Liver (tissue), 3 donors: Measurements from ENCODE around the gene HES3.

ENCODE experiments used
- GABPA ChIP-seq, 2 donors: IDR thresholded peaks in 1 of 2; conservative IDR thresholded peaks in 1 of 2; 2 replicates each; pipeline ENCODE4 v1.6.1; 2016; ENCODE audit warnings: antibody characterized with exemption in 2 of 2, mild to moderate bottlenecking in 1 of 2, moderate library complexity in 1 of 2
- TAF1 ChIP-seq: conservative IDR thresholded peaks from 2 replicates; pipeline ENCODE4 v1.6.1; 2016; ENCODE audit warnings: antibody characterized with exemption, mild to moderate bottlenecking
- YY1 ChIP-seq: IDR thresholded peaks from 2 replicates; pipeline ENCODE4 v1.6.1; 2016; ENCODE audit warnings: antibody characterized with exemption, mild to moderate bottlenecking
- TF ChIP-seq, protein P1 (sequence below): fragments of 150-350 bp; IDR thresholded peaks from 2 replicates; pipeline ENCODE4 v1.5.1; 2017; ENCODE audit warnings: improper control_type of control experiment, low read depth, low read length; ENCODE audit not compliant: missing input control
- TF ChIP-seq, protein P2 (sequence below): IDR thresholded peaks from 2 replicates; pipeline ENCODE4 v1.6.1; 2016; ENCODE audit warnings: antibody characterized with exemption, mild to moderate bottlenecking
- donor health status: healthy.
- donor health status: healthy.

DNA sequence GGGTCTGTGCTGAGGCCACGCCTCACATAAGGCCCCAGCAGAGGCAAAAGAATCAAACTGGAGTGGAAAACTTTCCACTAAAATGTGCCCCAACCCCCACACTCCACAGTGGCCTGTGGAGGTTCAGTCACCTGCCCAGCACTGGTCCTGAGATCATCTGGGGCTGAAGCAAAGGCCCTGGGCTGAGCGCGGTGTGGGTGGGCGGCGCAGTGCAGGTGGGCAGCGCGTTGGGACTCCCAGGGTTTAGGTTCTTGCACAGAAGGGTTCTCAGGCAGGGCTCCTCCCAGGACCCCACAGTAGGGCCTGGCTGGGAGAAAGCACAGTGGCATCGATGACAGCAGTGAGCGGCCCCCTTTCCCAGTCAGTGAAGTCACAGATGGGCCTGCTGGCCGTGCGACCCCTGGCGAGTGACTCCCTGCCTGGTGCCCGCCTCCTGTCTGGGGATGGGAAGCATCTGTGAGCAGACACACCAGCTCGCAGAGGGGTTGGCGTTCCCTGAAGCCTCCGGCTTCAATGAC, 30.7 kb downstream of the HES3 start:
- TF ChIP-seq, protein P1, sequence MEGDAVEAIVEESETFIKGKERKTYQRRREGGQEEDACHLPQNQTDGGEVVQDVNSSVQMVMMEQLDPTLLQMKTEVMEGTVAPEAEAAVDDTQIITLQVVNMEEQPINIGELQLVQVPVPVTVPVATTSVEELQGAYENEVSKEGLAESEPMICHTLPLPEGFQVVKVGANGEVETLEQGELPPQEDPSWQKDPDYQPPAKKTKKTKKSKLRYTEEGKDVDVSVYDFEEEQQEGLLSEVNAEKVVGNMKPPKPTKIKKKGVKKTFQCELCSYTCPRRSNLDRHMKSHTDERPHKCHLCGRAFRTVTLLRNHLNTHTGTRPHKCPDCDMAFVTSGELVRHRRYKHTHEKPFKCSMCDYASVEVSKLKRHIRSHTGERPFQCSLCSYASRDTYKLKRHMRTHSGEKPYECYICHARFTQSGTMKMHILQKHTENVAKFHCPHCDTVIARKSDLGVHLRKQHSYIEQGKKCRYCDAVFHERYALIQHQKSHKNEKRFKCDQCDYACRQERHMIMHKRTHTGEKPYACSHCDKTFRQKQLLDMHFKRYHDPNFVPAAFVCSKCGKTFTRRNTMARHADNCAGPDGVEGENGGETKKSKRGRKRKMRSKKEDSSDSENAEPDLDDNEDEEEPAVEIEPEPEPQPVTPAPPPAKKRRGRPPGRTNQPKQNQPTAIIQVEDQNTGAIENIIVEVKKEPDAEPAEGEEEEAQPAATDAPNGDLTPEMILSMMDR: no peak
- TF ChIP-seq TAF1: no peak
- TF ChIP-seq, protein P2, sequence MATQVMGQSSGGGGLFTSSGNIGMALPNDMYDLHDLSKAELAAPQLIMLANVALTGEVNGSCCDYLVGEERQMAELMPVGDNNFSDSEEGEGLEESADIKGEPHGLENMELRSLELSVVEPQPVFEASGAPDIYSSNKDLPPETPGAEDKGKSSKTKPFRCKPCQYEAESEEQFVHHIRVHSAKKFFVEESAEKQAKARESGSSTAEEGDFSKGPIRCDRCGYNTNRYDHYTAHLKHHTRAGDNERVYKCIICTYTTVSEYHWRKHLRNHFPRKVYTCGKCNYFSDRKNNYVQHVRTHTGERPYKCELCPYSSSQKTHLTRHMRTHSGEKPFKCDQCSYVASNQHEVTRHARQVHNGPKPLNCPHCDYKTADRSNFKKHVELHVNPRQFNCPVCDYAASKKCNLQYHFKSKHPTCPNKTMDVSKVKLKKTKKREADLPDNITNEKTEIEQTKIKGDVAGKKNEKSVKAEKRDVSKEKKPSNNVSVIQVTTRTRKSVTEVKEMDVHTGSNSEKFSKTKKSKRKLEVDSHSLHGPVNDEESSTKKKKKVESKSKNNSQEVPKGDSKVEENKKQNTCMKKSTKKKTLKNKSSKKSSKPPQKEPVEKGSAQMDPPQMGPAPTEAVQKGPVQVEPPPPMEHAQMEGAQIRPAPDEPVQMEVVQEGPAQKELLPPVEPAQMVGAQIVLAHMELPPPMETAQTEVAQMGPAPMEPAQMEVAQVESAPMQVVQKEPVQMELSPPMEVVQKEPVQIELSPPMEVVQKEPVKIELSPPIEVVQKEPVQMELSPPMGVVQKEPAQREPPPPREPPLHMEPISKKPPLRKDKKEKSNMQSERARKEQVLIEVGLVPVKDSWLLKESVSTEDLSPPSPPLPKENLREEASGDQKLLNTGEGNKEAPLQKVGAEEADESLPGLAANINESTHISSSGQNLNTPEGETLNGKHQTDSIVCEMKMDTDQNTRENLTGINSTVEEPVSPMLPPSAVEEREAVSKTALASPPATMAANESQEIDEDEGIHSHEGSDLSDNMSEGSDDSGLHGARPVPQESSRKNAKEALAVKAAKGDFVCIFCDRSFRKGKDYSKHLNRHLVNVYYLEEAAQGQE: no peak
- no peak for TF ChIP-seq YY1
- no peak for TF ChIP-seq GABPA (IDR thresholded peaks at IDR 0.05 in 1 of 2, conservative IDR thresholded peaks at IDR 0.05 in 1 of 2)
